ENCODE data around the gene MEOX1. TPM values are rescaled to one million over a fixed set of nuclear protein-coding genes. Genes with fewer than 3 reads are reported as not detected.

MEOX1 gene
- total RNA-seq, 4 donors from 2014 or later, result 6.6 to 16.1 (median 12.9) TPM

DNA sequence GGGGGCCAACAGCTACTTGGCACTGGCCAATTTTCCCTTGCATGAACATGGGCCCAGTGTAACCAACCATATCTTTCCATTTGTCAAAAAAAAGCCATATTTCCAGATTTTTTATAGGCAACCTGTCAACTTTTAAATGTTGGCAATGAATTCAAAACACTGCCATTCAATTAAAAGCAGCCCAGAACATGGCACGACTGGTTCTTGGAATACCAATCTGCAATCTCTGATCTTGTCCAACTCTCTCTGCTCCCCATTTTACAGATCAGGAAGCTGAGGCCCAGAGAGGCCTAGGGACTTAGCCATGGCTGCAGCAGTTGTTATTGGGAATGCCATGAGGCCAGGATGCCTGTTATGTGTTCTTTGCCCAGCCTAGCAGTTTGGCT, 8.9 kb upstream of the MEOX1 start:
- Histone ChIP-seq H3K27ac (replicated peaks in 1 of 4) (no peak overlapping the region), H3K27me3 (peaks cover 0 to 2% (median 0%) of the 10 kb centered on the region in 4 donors), H3K9me3 (no peaks in the 10 kb centered on the region), H3K36me3 (no peaks in the 10 kb centered on the region), H3K4me1 (peaks cover 9 to 17% (median 11%) of the 10 kb centered on the region in 4 donors), H3K4me3 (no peak overlapping the region)
- intact Hi-C loops (cut with DNase I), result no loop called here
- no peak for TF ChIP-seq POLR2A (IDR thresholded peaks at IDR 0.05; ENCODE audit: low read depth)
- no peak for TF ChIP-seq EP300 (IDR thresholded peaks at IDR 0.05)
- TF ChIP-seq POLR2AphosphoS5 (IDR thresholded peaks at IDR 0.05), result no peak
- TF ChIP-seq, protein P1, sequence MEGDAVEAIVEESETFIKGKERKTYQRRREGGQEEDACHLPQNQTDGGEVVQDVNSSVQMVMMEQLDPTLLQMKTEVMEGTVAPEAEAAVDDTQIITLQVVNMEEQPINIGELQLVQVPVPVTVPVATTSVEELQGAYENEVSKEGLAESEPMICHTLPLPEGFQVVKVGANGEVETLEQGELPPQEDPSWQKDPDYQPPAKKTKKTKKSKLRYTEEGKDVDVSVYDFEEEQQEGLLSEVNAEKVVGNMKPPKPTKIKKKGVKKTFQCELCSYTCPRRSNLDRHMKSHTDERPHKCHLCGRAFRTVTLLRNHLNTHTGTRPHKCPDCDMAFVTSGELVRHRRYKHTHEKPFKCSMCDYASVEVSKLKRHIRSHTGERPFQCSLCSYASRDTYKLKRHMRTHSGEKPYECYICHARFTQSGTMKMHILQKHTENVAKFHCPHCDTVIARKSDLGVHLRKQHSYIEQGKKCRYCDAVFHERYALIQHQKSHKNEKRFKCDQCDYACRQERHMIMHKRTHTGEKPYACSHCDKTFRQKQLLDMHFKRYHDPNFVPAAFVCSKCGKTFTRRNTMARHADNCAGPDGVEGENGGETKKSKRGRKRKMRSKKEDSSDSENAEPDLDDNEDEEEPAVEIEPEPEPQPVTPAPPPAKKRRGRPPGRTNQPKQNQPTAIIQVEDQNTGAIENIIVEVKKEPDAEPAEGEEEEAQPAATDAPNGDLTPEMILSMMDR (IDR thresholded peaks at IDR 0.05), result no peak
- 90% methylated on average over 1 of the region's 1 CpG for WGBS
- no peak for DNase-seq (ENCODE audit: extremely low spot score)

DNA sequence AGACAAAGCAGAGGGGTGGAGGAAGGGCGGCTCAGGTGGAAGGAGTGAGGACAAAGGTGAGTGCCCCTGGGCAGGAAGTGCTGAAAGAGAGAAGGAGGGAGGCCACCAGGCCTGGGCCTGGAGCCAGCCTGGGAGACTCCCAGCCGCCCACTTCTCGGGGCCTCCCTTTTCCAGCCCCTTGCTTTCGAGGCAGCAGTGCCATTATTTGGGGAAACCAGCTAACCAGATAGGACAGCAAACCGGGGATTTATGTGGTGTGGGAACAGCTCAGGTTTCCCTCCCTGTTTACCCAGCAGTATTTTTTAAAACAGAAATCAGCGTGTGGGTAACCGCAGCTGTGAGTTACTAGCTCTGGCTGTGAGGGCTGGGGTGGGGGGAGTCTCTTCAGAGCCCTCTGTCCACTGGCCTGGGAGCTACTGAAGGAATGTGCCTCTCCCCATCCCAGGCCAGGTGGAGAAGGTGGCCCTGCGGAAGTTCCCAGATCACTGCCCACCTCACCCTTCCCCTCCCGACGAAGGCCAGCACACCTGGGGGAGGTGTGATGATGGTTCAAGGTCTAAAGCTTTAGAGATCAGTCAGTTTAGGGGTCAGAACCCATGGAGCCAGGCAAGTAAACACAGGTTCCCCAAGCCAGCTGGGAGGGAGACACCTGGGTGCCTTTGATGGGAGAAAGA, 8.4 kb upstream of the MEOX1 start:
- no peak overlapping the region for H3K4me3 ChIP-seq
- H3K27me3 ChIP-seq, result peaks cover 0 to 4% (median 0%) of the 10 kb centered on the region in 4 donors
- no peak overlapping the region for H3K27ac ChIP-seq (replicated peaks in 1 of 4)
- H3K9me3 ChIP-seq, result no peaks in the 10 kb centered on the region
- H3K4me1 ChIP-seq, result peaks cover 13 to 22% (median 15%) of the 10 kb centered on the region in 4 donors
- 76% methylated on average over 7 of the region's 10 CpGs for WGBS
- TF ChIP-seq POLR2AphosphoS5 (IDR thresholded peaks at IDR 0.05) (no peak), POLR2A (IDR thresholded peaks at IDR 0.05; ENCODE audit: low read depth) (no peak), EP300 (IDR thresholded peaks at IDR 0.05) (no peak)
- TF ChIP-seq, protein P1 (IDR thresholded peaks at IDR 0.05), result no peak
- DNase-seq (ENCODE audit: extremely low spot score), result no peak
- no peaks in the 10 kb centered on the region for H3K36me3 ChIP-seq
- intact Hi-C loops (cut with DNase I), result no loop called here

DNA sequence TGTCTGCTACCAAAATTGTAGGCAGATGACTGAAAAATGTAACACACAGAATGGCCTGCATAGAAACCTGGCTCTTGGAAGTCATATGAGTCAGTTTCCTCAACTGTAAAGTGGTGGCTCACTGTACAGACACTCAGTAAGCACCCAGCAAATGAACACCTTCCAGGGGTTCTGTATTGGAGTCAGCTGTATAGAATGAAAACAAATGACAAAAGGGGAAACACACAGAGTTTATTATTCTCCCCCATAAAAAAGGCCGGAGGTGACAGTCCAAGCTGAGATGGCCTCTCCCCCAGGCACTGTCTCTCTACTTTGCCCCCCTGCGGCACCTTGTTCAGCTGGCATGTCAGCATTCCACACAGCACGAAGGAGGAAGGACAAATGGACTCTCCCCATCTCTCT, 6.2 kb upstream of the MEOX1 start:
- 80% methylated on average over 3 of the region's 3 CpGs for WGBS
- intact Hi-C loops (cut with DNase I), result no loop called here

DNA sequence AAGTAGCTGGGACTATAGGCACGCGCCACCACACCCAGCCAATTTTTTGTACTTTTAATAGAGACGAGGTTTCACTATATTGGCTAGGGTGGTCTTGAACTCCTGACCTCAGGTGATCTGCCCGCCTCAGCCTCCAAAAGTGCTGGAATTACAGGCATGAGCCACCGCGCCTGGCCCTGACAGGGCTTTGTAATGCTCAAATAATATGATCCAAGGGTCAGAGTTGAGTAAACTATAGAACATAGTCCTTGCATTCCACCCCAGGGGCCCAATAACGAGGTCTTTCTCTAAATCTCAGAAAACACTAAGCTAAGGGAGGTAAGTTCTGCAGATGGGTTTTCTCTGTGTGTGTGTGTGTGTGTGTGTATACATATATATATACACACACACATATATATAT, 5.8 kb upstream of the MEOX1 start:
- Histone ChIP-seq H3K27ac (replicated peaks in 1 of 4) (no peak overlapping the region), H3K4me1 (peaks cover 13 to 26% (median 26%) of the 10 kb centered on the region in 4 donors), H3K27me3 (peaks cover 0 to 4% (median 0%) of the 10 kb centered on the region in 4 donors), H3K36me3 (no peaks in the 10 kb centered on the region), H3K9me3 (no peaks in the 10 kb centered on the region), H3K4me3 (no peak overlapping the region)
- TF ChIP-seq, protein P1 (IDR thresholded peaks at IDR 0.05), result no peak
- no peak for TF ChIP-seq POLR2AphosphoS5 (IDR thresholded peaks at IDR 0.05)
- no peak for TF ChIP-seq POLR2A (IDR thresholded peaks at IDR 0.05; ENCODE audit: low read depth)
- no peak for TF ChIP-seq EP300 (IDR thresholded peaks at IDR 0.05)
- DNase-seq (ENCODE audit: extremely low spot score), result no peak
- intact Hi-C loops (cut with DNase I), result no loop called here
- 83% methylated on average over 7 of the region's 7 CpGs for WGBS

More for the DNA sequence above, 6.2 kb upstream of the MEOX1 start:
- DNase-seq (ENCODE audit: extremely low spot score), result no peak
- TF ChIP-seq POLR2A (IDR thresholded peaks at IDR 0.05; ENCODE audit: low read depth) (no peak), POLR2AphosphoS5 (IDR thresholded peaks at IDR 0.05) (no peak), EP300 (IDR thresholded peaks at IDR 0.05) (no peak)
- TF ChIP-seq, protein P1 (IDR thresholded peaks at IDR 0.05), result no peak
- Histone ChIP-seq H3K27ac (replicated peaks in 1 of 4) (no peak overlapping the region), H3K36me3 (no peaks in the 10 kb centered on the region), H3K4me3 (no peak overlapping the region), H3K9me3 (no peaks in the 10 kb centered on the region), H3K4me1 (peaks cover 13 to 22% (median 21%) of the 10 kb centered on the region in 4 donors), H3K27me3 (peaks cover 0 to 4% (median 0%) of the 10 kb centered on the region in 4 donors)

DNA sequence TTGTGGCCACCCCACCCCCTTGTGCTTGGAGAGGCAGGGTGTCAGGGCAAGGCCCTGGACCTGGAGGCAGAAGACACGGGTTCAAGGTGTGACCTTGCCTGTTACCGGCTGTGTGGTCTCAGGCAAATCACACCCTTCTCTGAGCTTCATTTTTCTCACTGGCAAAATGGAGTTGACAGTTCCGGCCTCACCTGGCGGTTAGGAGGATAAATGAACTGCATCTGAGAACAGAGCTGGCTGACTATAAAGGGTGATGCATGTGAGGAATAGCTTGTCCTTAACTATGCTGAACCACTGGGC, 4.2 kb upstream of the MEOX1 start:
- TF ChIP-seq, protein P1 (IDR thresholded peaks at IDR 0.05), result no peak
- TF ChIP-seq EP300 (IDR thresholded peaks at IDR 0.05), result no peak
- intact Hi-C loops (cut with DNase I), result no loop called here
- Histone ChIP-seq H3K36me3 (no peaks in the 10 kb centered on the region), H3K4me1 (peaks cover 20 to 34% (median 29%) of the 10 kb centered on the region in 4 donors), H3K9me3 (no peaks in the 10 kb centered on the region), H3K27ac (replicated peaks in 1 of 4) (peak overlapping the region in 2 of 4 donors; percentile 66 to 72), H3K4me3 (no peak overlapping the region), H3K27me3 (peaks cover 0 to 7% (median 0%) of the 10 kb centered on the region in 4 donors)
- no peak for DNase-seq (ENCODE audit: extremely low spot score)
- WGBS, result 93% methylated on average over 4 of the region's 4 CpGs
